HG03066 (cell line): ENCODE data around the gene RPS16.

ENCODE experiments used
- ATAC-seq: cut with Tn5 transposase; IDR thresholded peaks from one replicate; pipeline ENCODE4 v1.9.1; 2021; ENCODE audit warnings: low read depth; ENCODE audit not compliant: unreplicated experiment

Gene RPS16

GRCh38 chr19:39390451-39390750 lies 45.3 kb downstream of the RPS16 start:
- no peak for ATAC-seq

GRCh38 chr19:39389631-39390414 lies 45.9 kb downstream of the RPS16 start:
- ATAC-seq = no peak

- no peak for ATAC-seq
Observed at GRCh38 chr19:39388657-39389056, 47.1 kb downstream of the RPS16 start.

GRCh38 chr19:39386557-39386956 lies 49.2 kb downstream of the RPS16 start:
- no peak for ATAC-seq

- no peak for ATAC-seq
Observed at GRCh38 chr19:39385629-39386411, 49.9 kb downstream of the RPS16 start.

GRCh38 chr19:39384839-39385568 lies 50.7 kb downstream of the RPS16 start:
- no peak for ATAC-seq
